Subcutaneous adipose tissue (tissue), 4 donors: ENCODE data around the gene SIN3A. TPM values are rescaled to one million over a fixed set of nuclear protein-coding genes. Genes with fewer than 3 reads are reported as not detected.

Experiments
- total RNA-seq, 4 donors: library from RNA; depleted of rRNA; stranded (reverse); fragments of >200 nt; gene quantifications; one replicate each; pipeline ENCODE4 v1.1.0, GENCODE V29; 2016
- TF ChIP-seq, protein P1 (sequence below): fragments of 450-650 bp; IDR thresholded peaks from one replicate; pipeline ENCODE4 v1.5.1; 2016; ENCODE audit warnings: low read depth, mild to moderate bottlenecking, control low read depth, antibody characterized with exemption, moderate library complexity

Gene SIN3A
- total RNA-seq, 4 donors from 2014 or later, result 29.5 to 48.6 (median 33.0) TPM

DNA sequence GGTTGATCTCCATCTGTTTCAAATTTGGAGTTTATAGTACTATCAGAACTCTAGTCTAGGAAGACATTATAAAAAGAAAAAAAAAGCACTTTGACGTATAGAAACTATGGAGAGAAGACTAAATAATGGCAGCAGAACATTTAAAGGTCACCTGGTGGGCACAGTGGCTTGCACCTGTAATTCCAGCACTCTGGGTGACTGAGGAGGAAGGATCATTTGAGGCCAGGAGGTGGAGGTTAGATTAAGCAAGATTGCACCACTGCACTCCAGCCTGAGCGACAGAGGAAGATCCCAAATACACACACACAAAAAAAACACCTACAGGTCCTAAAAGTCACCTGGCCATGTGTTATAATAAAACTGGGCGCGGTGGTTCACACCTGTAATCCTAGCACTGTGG, 13.8 kb downstream of the SIN3A start:
- TF ChIP-seq, protein P1, sequence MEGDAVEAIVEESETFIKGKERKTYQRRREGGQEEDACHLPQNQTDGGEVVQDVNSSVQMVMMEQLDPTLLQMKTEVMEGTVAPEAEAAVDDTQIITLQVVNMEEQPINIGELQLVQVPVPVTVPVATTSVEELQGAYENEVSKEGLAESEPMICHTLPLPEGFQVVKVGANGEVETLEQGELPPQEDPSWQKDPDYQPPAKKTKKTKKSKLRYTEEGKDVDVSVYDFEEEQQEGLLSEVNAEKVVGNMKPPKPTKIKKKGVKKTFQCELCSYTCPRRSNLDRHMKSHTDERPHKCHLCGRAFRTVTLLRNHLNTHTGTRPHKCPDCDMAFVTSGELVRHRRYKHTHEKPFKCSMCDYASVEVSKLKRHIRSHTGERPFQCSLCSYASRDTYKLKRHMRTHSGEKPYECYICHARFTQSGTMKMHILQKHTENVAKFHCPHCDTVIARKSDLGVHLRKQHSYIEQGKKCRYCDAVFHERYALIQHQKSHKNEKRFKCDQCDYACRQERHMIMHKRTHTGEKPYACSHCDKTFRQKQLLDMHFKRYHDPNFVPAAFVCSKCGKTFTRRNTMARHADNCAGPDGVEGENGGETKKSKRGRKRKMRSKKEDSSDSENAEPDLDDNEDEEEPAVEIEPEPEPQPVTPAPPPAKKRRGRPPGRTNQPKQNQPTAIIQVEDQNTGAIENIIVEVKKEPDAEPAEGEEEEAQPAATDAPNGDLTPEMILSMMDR, result no peak

- TF ChIP-seq, protein P1, result no peak
Observed at GRCh38 chr15:75436881-75437280, 14.6 kb downstream of the SIN3A start.

- TF ChIP-seq, protein P1, result no peak
Observed at GRCh38 chr15:75431682-75432081, 19.8 kb downstream of the SIN3A start.

DNA sequence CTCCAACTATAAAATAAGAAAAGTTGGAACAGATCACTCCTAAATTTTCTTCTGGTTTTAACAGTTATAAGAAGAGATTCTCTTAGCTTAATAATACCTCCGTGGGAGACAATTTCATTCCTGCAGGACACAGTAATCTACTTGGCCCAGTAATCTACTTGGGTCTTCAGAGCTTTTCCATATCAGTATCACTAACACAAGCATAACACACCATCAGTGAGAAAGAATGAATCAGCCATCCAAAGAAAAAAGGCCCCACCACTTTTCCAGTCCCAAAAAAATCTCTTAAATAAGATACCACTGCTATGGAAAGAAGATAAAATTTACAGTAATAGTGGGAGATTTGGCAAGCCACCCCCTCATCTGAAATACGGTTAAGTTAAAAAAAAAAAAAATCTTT, 20.2 kb downstream of the SIN3A start:
- TF ChIP-seq, protein P1, result no peak

GRCh38 chr15:75430259-75430658, 21.2 kb downstream of the SIN3A start:
- TF ChIP-seq, protein P1, result no peak

- TF ChIP-seq, protein P1, result no peak
Observed at GRCh38 chr15:75428152-75428551, 23.3 kb downstream of the SIN3A start.

- TF ChIP-seq, protein P1, result no peak
Observed at GRCh38 chr15:75425966-75426500, 25.5 kb downstream of the SIN3A start.

GRCh38 chr15:75422554-75422953, 28.9 kb downstream of the SIN3A start:
- TF ChIP-seq, protein P1, result no peak
